Gastrocnemius medialis (tissue), 4 donors: ENCODE data around the gene ORAI2. TPM values are rescaled to one million over a fixed set of nuclear protein-coding genes. Genes with fewer than 3 reads are reported as not detected.

Experiments
- ATAC-seq, 2 donors: fragments of 150-250 bp; one replicate each; pipeline ENCODE4 v1.9.1; 2016
- DNase-seq, 2 donors: peaks; one replicate each; pipeline ENCODE4 v3.0.0-alpha.2; 2019
- H3K27ac ChIP-seq, 4 donors: fragments of 200-600 bp; sonication (generic); 1 replicate in 1 of 4; 2 replicates in 3 of 4; pipeline ENCODE4 v1.5.1; 2016 to 2018; ENCODE audit warnings: mild to moderate bottlenecking in 2 of 4, moderate library complexity in 1 of 4
- H3K27me3 ChIP-seq, 3 donors: fragments of 200-600 bp; sonication (generic) in 2 of 3; 1 replicate in 1 of 3; 2 replicates in 2 of 3; pipeline versions ENCODE4 v1.5.1 to v1.6.0; 2016 to 2019; ENCODE audit warnings: mild to moderate bottlenecking in 1 of 3, moderate library complexity in 1 of 3
- H3K36me3 ChIP-seq, 2 donors: fragments of 200-600 bp; sonication (generic) in 1 of 2; one replicate each; pipeline ENCODE4 v1.5.1; 2017 to 2018
- H3K4me1 ChIP-seq, 2 donors: fragments of 200-600 bp; sonication (generic) in 1 of 2; one replicate each; pipeline ENCODE4 v1.5.1; 2016 to 2017; ENCODE audit warnings: mild to moderate bottlenecking in 2 of 2
- H3K4me3 ChIP-seq, 4 donors: fragments of 200-600 bp; sonication (generic) in 3 of 4; 1 replicate in 1 of 4; 2 replicates in 3 of 4; pipeline ENCODE4 v1.5.1; 2016 to 2019; ENCODE audit warnings: mild to moderate bottlenecking in 2 of 4
- H3K9me3 ChIP-seq, 3 donors: fragments of 200-600 bp; sonication (generic) in 2 of 3; 1 replicate in 1 of 3; 2 replicates in 2 of 3; pipeline ENCODE4 v1.5.1; 2016 to 2019
- CTCF ChIP-seq, 5 experiments: fragments of 450-650 bp in 3 of 5; fragments of 200-600 bp in 2 of 5; sonication (generic) in 2 of 5; IDR thresholded peaks in 4 of 5; conservative IDR thresholded peaks in 1 of 5; 1 replicate in 4 of 5; 2 replicates in 1 of 5; pipeline ENCODE4 v1.5.1; 2016 to 2019; ENCODE audit warnings: antibody characterized with exemption in 5 of 5, mild to moderate bottlenecking in 3 of 5, moderate library complexity in 3 of 5
- POLR2A ChIP-seq, 2 donors: fragments of 450-650 bp; IDR thresholded peaks; one replicate each; pipeline ENCODE4 v1.6.1; 2017; ENCODE audit warnings: antibody characterized with exemption in 2 of 2, mild to moderate bottlenecking in 2 of 2, moderate library complexity in 2 of 2
- in situ Hi-C, 4 donors: fragments of 200-750 bp; cut with MboI; loops; one replicate each; pipeline versions ENCODE4 v1.15.0 to v1.8.0; 2017; ENCODE audit warnings: low sequenced_read_pairs in 4 of 4
- intact Hi-C: fragments of 100-400 bp; cut with DNase I; formaldehyde crosslinking; loops from one replicate; pipeline ENCODE4 v1.15.1; 2023; ENCODE audit warnings: low total_unique reads
- total RNA-seq, 4 donors: library from RNA; depleted of rRNA; stranded (reverse); fragments of >200 nt; gene quantifications; one replicate each; pipeline versions ENCODE4 v1.1.0 to v1.2.3, GENCODE V29; 2016

ORAI2 gene
- total RNA-seq, 4 donors from 2014 or later: 1.8 to 4.1 (median 2.3) TPM

- DNase-seq (no peak), ATAC-seq (no peak)
- peaks cover 0 to 18% of the 10 kb centered on the region in 2 donors for H3K36me3 ChIP-seq
- no peaks in the 10 kb centered on the region for H3K9me3 ChIP-seq
- H3K4me3 ChIP-seq: no peak overlapping the region
- TF ChIP-seq CTCF (IDR thresholded peaks at IDR 0.05 in 4 of 5, conservative IDR thresholded peaks at IDR 0.05 in 1 of 5) (no peak), POLR2A (IDR thresholded peaks at IDR 0.05) (no peak)
- in situ Hi-C loops: no loop called here
- H3K27ac ChIP-seq: no peak overlapping the region
- no peaks in the 10 kb centered on the region for H3K27me3 ChIP-seq
- H3K4me1 ChIP-seq: no peaks in the 10 kb centered on the region
- intact Hi-C loops: no loop called here
Observed at GRCh38 chr7:102427019-102427405, 6.4 kb upstream of the ORAI2 start.

GRCh38 chr7:102429141-102429899, 4.1 kb upstream of the ORAI2 start:
- no peak for TF ChIP-seq CTCF (IDR thresholded peaks at IDR 0.05 in 4 of 5, conservative IDR thresholded peaks at IDR 0.05 in 1 of 5)
- no peak for TF ChIP-seq POLR2A (IDR thresholded peaks at IDR 0.05)
- DNase-seq (no peak), ATAC-seq (no peak)
- in situ Hi-C loops (no loop called here), intact Hi-C loops (no loop called here)
- Histone ChIP-seq H3K36me3 (peaks cover 0 to 14% of the 10 kb centered on the region in 2 donors), H3K9me3 (no peaks in the 10 kb centered on the region), H3K4me1 (peaks cover 9% of the 10 kb centered on the region in 2 donors), H3K27me3 (no peaks in the 10 kb centered on the region), H3K4me3 (no peak overlapping the region), H3K27ac (no peak overlapping the region)

- ATAC-seq (no peak), DNase-seq (no peak)
- intact Hi-C loops: no loop called here
- in situ Hi-C loops: no loop called here
- Histone ChIP-seq H3K36me3 (no peaks in the 10 kb centered on the region), H3K4me1 (peaks cover 9% of the 10 kb centered on the region in 2 donors), H3K9me3 (no peaks in the 10 kb centered on the region), H3K4me3 (no peak overlapping the region), H3K27ac (peak overlapping the region in 1 of 4 donors; percentile 1), H3K27me3 (no peaks in the 10 kb centered on the region)
- no peak for TF ChIP-seq CTCF (IDR thresholded peaks at IDR 0.05 in 4 of 5, conservative IDR thresholded peaks at IDR 0.05 in 1 of 5)
- TF ChIP-seq POLR2A (IDR thresholded peaks at IDR 0.05): no peak
Observed at GRCh38 chr7:102431617-102432298, 1.6 kb upstream of the ORAI2 start.

GRCh38 chr7:102432442-102433218, 745 bp upstream of the ORAI2 start:
- in situ Hi-C loops (no loop called here), intact Hi-C loops (no loop called here)
- DNase-seq (no peak), ATAC-seq (peak in 1 of 2 donors; percentile 26)
- peak overlapping the region in 2 of 4 donors; percentile 20 to 49 for H3K27ac ChIP-seq
- no peaks in the 10 kb centered on the region for H3K9me3 ChIP-seq
- H3K36me3 ChIP-seq: no peaks in the 10 kb centered on the region
- H3K4me3 ChIP-seq: peak overlapping the region; percentile 54 to 70 (median 65)
- TF ChIP-seq POLR2A (IDR thresholded peaks at IDR 0.05) (no peak), CTCF (IDR thresholded peaks at IDR 0.05 in 4 of 5, conservative IDR thresholded peaks at IDR 0.05 in 1 of 5) (no peak)
- no peaks in the 10 kb centered on the region for H3K27me3 ChIP-seq
- H3K4me1 ChIP-seq: peaks cover 9% of the 10 kb centered on the region in 2 donors
